Occipital lobe (tissue), 2 donors: ENCODE measurements around the gene NAA20. TPM values are rescaled to one million over a fixed set of nuclear protein-coding genes. Genes with fewer than 3 reads are reported as not detected.

Source experiments
- DNase-seq: peaks from one replicate; lab custom pipeline; 2025; lab: John Stamatoyannopoulos, UW
- total RNA-seq: library from RNA; depleted of rRNA; stranded (reverse); fragments of >200 nt; gene quantifications from one replicate; pipeline ENCODE4 v1.2.3, GENCODE V29; 2014

The NAA20 gene
- total RNA-seq = 50.5 TPM

- peak; percentile 92 for DNase-seq
These were observed at the start of gene NAA20 for GRCh38 chr20:20017001-20017843. NAA20 (plus strand) TSS chr20:20017362; CDS start chr20:20017397, 35 bp downstream.

GRCh38 chr20:19967445-19967844 lies 49.7 kb upstream of the NAA20 start:
- no peak for DNase-seq

GRCh38 chr20:19968028-19968427 lies 49.1 kb upstream of the NAA20 start:
- no peak for DNase-seq

GRCh38 chr20:19968466-19969073 lies 48.6 kb upstream of the NAA20 start:
- no peak for DNase-seq

- DNase-seq = no peak
These were observed 48.1 kb upstream of the NAA20 start for GRCh38 chr20:19969106-19969505.

GRCh38 chr20:19969507-19970255 lies 47.5 kb upstream of the NAA20 start:
- no peak for DNase-seq

GRCh38 chr20:19970256-19970765 lies 46.9 kb upstream of the NAA20 start:
- no peak for DNase-seq

- DNase-seq = no peak
These were observed 46.0 kb upstream of the NAA20 start for GRCh38 chr20:19971116-19971515.

- peak; percentile 18 for DNase-seq
These were observed 43.1 kb upstream of the NAA20 start for GRCh38 chr20:19973961-19974629.

GRCh38 chr20:19974630-19975435 lies 42.3 kb upstream of the NAA20 start:
- DNase-seq = peak; percentile 78

- DNase-seq = peak; percentile 29
These were observed 41.7 kb upstream of the NAA20 start for GRCh38 chr20:19975436-19975799.

GRCh38 chr20:19975901-19976300 lies 41.3 kb upstream of the NAA20 start:
- no peak for DNase-seq

GRCh38 chr20:19976595-19977372 lies 40.4 kb upstream of the NAA20 start:
- peak; percentile 49 for DNase-seq

GRCh38 chr20:19977373-19977770 lies 39.8 kb upstream of the NAA20 start:
- DNase-seq = no peak

GRCh38 chr20:19978511-19979210 lies 38.5 kb upstream of the NAA20 start:
- DNase-seq = no peak

GRCh38 chr20:19981031-19981451 lies 36.1 kb upstream of the NAA20 start:
- DNase-seq = no peak

- no peak for DNase-seq
These were observed 30.7 kb upstream of the NAA20 start for GRCh38 chr20:19986419-19986818.

GRCh38 chr20:19987046-19987445 lies 30.1 kb upstream of the NAA20 start:
- no peak for DNase-seq

- DNase-seq = no peak
These were observed 26.3 kb upstream of the NAA20 start for GRCh38 chr20:19990850-19991249.
